GM23338 (cell line): ENCODE data around the gene ONECUT3. TPM values are rescaled to one million over a fixed set of nuclear protein-coding genes. Genes with fewer than 3 reads are reported as not detected.

Experiments used
- ATAC-seq: fragments of 200-7000 bp; cut with Tn5 transposase; 3 replicates; pipeline ENCODE4 v1.9.1; 2020
- DNase-seq: peaks from one replicate; pipeline ENCODE4 v3.0.0-alpha.2; 2015; ENCODE audit warnings: low spot score
- H2AFZ ChIP-seq: fragments of 200-600 bp; sonication (generic); 2 replicates; pipeline ENCODE4 v1.8.0; 2016; ENCODE audit warnings: antibody characterized with exemption, mild to moderate bottlenecking, moderate library complexity
- H3F3A ChIP-seq: fragments of 200-600 bp; sonication (generic); replicated peaks from 2 replicates; pipeline ENCODE4 v1.8.0; 2017; ENCODE audit warnings: antibody characterized with exemption, mixed run types, low read depth
- H3K27ac ChIP-seq: fragments of 200-600 bp; sonication (generic); 2 replicates; pipeline ENCODE4 v1.6.1; 2016; ENCODE audit warnings: low read depth
- H3K27me3 ChIP-seq: fragments of 200-600 bp; sonication (generic); 2 replicates; pipeline ENCODE4 v1.8.0; 2016; ENCODE audit warnings: mild to moderate bottlenecking, mixed run types, moderate library complexity; ENCODE audit not compliant: insufficient read depth
- H3K36me3 ChIP-seq: fragments of 200-600 bp; sonication (generic); 2 replicates; pipeline ENCODE4 v1.8.0; 2016; ENCODE audit warnings: mild to moderate bottlenecking; ENCODE audit not compliant: insufficient read depth
- H3K4me1 ChIP-seq: fragments of 200-600 bp; sonication (generic); 2 replicates; pipeline ENCODE4 v1.8.0; 2016; ENCODE audit warnings: mild to moderate bottlenecking, moderate library complexity; ENCODE audit not compliant: insufficient read depth
- H3K4me2 ChIP-seq: fragments of 200-600 bp; sonication (generic); 2 replicates; pipeline ENCODE4 v1.7.1; 2017; ENCODE audit warnings: mixed run types
- H3K4me3 ChIP-seq: fragments of 200-600 bp; sonication (generic); 2 replicates; pipeline ENCODE4 v1.6.1; 2016; ENCODE audit warnings: mixed run types
- H3K79me2 ChIP-seq: fragments of 200-600 bp; sonication (generic); replicated peaks from 2 replicates; pipeline ENCODE4 v1.8.0; 2017; ENCODE audit warnings: mild to moderate bottlenecking; ENCODE audit not compliant: insufficient read depth
- H3K9me2 ChIP-seq: fragments of 200-600 bp; sonication (generic); 2 replicates; pipeline ENCODE4 v1.8.0; 2017; ENCODE audit not compliant: insufficient read depth
- H4K20me1 ChIP-seq: fragments of 200-600 bp; sonication (generic); replicated peaks from 2 replicates; pipeline ENCODE4 v1.8.0; 2017; ENCODE audit warnings: mild to moderate bottlenecking; ENCODE audit not compliant: insufficient read depth
- H3K27ac Mint-ChIP-seq: 2 replicates; pipeline ENCODE4 v1.8.0; 2020; ENCODE audit warnings: inconsistent platforms, mild to moderate bottlenecking, moderate library complexity, mixed read lengths
- H3K27me3 Mint-ChIP-seq: 3 replicates; pipeline ENCODE4 v1.8.0; 2022; ENCODE audit warnings: low read depth, mild to moderate bottlenecking, moderate library complexity, mixed read lengths, inconsistent platforms; ENCODE audit not compliant: insufficient read depth, poor library complexity
- H3K36me3 Mint-ChIP-seq: 3 replicates; pipeline ENCODE4 v1.8.0; 2021; ENCODE audit warnings: low read depth, mild to moderate bottlenecking, inconsistent platforms, moderate library complexity, mixed read lengths
- H3K4me1 Mint-ChIP-seq: 3 replicates; pipeline ENCODE4 v1.8.0; 2020; ENCODE audit warnings: mild to moderate bottlenecking, inconsistent platforms, mixed read lengths
- H3K4me3 Mint-ChIP-seq: 3 replicates; pipeline ENCODE4 v1.8.0; 2021; ENCODE audit warnings: moderate library complexity, mild to moderate bottlenecking, inconsistent platforms, mixed read lengths
- H3K9me3 Mint-ChIP-seq: 3 replicates; pipeline ENCODE4 v1.8.0; 2020; ENCODE audit warnings: moderate library complexity, mild to moderate bottlenecking, inconsistent platforms, mixed read lengths
- CREB1 ChIP-seq: fragments of 250-450 bp; sonication (Bioruptor Pico); IDR thresholded peaks from 2 replicates; pipeline ENCODE4 v1.5.0; 2020; ENCODE audit warnings: low read depth, mild to moderate bottlenecking, moderate library complexity
- ETS1 ChIP-seq: IDR thresholded peaks from 2 replicates; pipeline ENCODE4 v1.6.1; 2016; ENCODE audit warnings: antibody characterized with exemption
- NANOG ChIP-seq: IDR thresholded peaks from 2 replicates; pipeline ENCODE4 v1.6.1; 2016; ENCODE audit warnings: antibody characterized with exemption, borderline replicate concordance
- POLR2AphosphoS5 ChIP-seq: IDR thresholded peaks from 2 replicates; pipeline ENCODE4 v1.6.1; 2016; ENCODE audit warnings: antibody characterized with exemption, low read depth
- STAT1 ChIP-seq: IDR thresholded peaks from one replicate; pipeline ENCODE4 v1.6.1; 2016; ENCODE audit warnings: antibody characterized with exemption; ENCODE audit not compliant: unreplicated experiment
- ZNF114 ChIP-seq: fragments of 250-450 bp; sonication (Bioruptor Pico); IDR thresholded peaks from 2 replicates; pipeline ENCODE4 v1.5.0; 2020; ENCODE audit warnings: mild to moderate bottlenecking, moderate library complexity
- polyA plus RNA-seq: library from polyadenylated mRNA; unstranded; fragments of >200 nt; fragmentation: Nextera tagmentation; extraction: Ambion mirVana; gene quantifications from 2 replicates; pipeline ENCODE4 v1.2.1, GENCODE V29; 2016
- total RNA-seq: library from RNA; depleted of rRNA; stranded (reverse); fragments of >200 nt; shearing (Covaris generic); gene quantifications from 2 replicates; pipeline ENCODE4 v1.2.3, GENCODE V29; 2014
- TF ChIP-seq, protein P1 (sequence below): fragments of 250-450 bp; sonication (Bioruptor Pico); IDR thresholded peaks from 2 replicates; pipeline ENCODE4 v1.5.0; 2020; ENCODE audit warnings: mild to moderate bottlenecking, moderate library complexity
- TF ChIP-seq, protein P2 (sequence below), 2 experiments: fragments of 200-600 bp in 1 of 2; sonication (generic) in 1 of 2; conservative IDR thresholded peaks; 2 replicates each; pipeline versions ENCODE4 v1.5.1 to v1.6.1; 2016 to 2017; ENCODE audit warnings: antibody characterized with exemption in 2 of 2, low read depth in 2 of 2, mild to moderate bottlenecking in 2 of 2, moderate library complexity in 1 of 2

Gene ONECUT3
- total and polyA plus RNA-seq, 2 experiments from 2014 or later, result not detected

- TF ChIP-seq, protein P1, sequence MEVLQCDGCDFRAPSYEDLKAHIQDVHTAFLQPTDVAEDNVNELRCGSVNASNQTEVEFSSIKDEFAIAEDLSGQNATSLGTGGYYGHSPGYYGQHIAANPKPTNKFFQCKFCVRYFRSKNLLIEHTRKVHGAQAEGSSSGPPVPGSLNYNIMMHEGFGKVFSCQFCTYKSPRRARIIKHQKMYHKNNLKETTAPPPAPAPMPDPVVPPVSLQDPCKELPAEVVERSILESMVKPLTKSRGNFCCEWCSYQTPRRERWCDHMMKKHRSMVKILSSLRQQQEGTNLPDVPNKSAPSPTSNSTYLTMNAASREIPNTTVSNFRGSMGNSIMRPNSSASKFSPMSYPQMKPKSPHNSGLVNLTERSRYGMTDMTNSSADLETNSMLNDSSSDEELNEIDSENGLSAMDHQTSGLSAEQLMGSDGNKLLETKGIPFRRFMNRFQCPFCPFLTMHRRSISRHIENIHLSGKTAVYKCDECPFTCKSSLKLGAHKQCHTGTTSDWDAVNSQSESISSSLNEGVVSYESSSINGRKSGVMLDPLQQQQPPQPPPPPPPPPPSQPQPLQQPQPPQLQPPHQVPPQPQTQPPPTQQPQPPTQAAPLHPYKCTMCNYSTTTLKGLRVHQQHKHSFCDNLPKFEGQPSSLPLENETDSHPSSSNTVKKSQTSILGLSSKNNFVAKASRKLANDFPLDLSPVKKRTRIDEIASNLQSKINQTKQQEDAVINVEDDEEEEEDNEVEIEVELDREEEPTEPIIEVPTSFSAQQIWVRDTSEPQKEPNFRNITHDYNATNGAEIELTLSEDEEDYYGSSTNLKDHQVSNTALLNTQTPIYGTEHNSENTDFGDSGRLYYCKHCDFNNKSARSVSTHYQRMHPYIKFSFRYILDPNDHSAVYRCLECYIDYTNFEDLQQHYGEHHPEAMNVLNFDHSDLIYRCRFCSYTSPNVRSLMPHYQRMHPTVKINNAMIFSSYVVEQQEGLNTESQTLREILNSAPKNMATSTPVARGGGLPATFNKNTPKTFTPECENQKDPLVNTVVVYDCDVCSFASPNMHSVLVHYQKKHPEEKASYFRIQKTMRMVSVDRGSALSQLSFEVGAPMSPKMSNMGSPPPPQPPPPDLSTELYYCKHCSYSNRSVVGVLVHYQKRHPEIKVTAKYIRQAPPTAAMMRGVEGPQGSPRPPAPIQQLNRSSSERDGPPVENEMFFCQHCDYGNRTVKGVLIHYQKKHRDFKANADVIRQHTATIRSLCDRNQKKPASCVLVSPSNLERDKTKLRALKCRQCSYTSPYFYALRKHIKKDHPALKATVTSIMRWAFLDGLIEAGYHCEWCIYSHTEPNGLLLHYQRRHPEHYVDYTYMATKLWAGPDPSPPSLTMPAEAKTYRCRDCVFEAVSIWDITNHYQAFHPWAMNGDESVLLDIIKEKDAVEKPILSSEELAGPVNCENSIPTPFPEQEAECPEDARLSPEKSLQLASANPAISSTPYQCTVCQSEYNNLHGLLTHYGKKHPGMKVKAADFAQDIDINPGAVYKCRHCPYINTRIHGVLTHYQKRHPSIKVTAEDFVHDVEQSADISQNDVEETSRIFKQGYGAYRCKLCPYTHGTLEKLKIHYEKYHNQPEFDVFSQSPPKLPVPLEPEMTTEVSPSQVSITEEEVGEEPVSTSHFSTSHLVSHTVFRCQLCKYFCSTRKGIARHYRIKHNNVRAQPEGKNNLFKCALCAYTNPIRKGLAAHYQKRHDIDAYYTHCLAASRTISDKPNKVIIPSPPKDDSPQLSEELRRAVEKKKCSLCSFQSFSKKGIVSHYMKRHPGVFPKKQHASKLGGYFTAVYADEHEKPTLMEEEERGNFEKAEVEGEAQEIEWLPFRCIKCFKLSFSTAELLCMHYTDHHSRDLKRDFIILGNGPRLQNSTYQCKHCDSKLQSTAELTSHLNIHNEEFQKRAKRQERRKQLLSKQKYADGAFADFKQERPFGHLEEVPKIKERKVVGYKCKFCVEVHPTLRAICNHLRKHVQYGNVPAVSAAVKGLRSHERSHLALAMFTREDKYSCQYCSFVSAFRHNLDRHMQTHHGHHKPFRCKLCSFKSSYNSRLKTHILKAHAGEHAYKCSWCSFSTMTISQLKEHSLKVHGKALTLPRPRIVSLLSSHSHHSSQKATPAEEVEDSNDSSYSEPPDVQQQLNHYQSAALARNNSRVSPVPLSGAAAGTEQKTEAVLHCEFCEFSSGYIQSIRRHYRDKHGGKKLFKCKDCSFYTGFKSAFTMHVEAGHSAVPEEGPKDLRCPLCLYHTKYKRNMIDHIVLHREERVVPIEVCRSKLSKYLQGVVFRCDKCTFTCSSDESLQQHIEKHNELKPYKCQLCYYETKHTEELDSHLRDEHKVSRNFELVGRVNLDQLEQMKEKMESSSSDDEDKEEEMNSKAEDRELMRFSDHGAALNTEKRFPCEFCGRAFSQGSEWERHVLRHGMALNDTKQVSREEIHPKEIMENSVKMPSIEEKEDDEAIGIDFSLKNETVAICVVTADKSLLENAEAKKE (CRISPR knock-in tag), result no peak
- TF ChIP-seq STAT1 (no peak), ETS1 (no peak), POLR2AphosphoS5 (no peak), ZNF114 (CRISPR knock-in tag) (no peak)
These were observed 5.8 kb upstream of the ONECUT3 start (continued) for GRCh38 chr19:1747285-1748114.

- H3F3A ChIP-seq, result peaks cover 17% of the 10 kb centered on the region; the same call in 1 of the 2 replicates
- peak overlapping the region; percentile 80 for H3K4me2 ChIP-seq
- H3K27ac ChIP-seq, result no peak overlapping the region
- Mint-ChIP-seq H3K4me1 (peaks cover 11% of the 10 kb centered on the region), H3K36me3 (no peaks in the 10 kb centered on the region), H3K9me3 (no peaks in the 10 kb centered on the region), H3K27me3 (peaks cover 90% of the 10 kb centered on the region), H3K4me3 (peak overlapping the region; percentile 71), H3K27ac (no peak overlapping the region)
- peak overlapping the region; percentile 81; the same call in 1 of the 2 replicates for H2AFZ ChIP-seq
- peaks cover 29% of the 10 kb centered on the region; the same call in 1 of the 2 replicates for H3K4me1 ChIP-seq
- H3K27me3 ChIP-seq, result peaks cover 97% of the 10 kb centered on the region
- H3K36me3 ChIP-seq, result no peaks in the 10 kb centered on the region
- no peaks in the 10 kb centered on the region for H3K79me2 ChIP-seq
- peak; percentile 30 for ATAC-seq
- H3K4me3 ChIP-seq, result peak overlapping the region; percentile 55
- peak; percentile 74 for DNase-seq
- no peaks in the 10 kb centered on the region for H3K9me2 ChIP-seq
- peaks cover 11% of the 10 kb centered on the region; the same call in 1 of the 2 replicates for H4K20me1 ChIP-seq
- TF ChIP-seq NANOG (no peak), CREB1 (no peak)
- TF ChIP-seq, protein P2, sequence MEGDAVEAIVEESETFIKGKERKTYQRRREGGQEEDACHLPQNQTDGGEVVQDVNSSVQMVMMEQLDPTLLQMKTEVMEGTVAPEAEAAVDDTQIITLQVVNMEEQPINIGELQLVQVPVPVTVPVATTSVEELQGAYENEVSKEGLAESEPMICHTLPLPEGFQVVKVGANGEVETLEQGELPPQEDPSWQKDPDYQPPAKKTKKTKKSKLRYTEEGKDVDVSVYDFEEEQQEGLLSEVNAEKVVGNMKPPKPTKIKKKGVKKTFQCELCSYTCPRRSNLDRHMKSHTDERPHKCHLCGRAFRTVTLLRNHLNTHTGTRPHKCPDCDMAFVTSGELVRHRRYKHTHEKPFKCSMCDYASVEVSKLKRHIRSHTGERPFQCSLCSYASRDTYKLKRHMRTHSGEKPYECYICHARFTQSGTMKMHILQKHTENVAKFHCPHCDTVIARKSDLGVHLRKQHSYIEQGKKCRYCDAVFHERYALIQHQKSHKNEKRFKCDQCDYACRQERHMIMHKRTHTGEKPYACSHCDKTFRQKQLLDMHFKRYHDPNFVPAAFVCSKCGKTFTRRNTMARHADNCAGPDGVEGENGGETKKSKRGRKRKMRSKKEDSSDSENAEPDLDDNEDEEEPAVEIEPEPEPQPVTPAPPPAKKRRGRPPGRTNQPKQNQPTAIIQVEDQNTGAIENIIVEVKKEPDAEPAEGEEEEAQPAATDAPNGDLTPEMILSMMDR (conservative IDR thresholded peaks at IDR 0.05; ENCODE audit: low read depth in 2 of 2), result no peak
These were observed 5.0 kb upstream of the ONECUT3 start for GRCh38 chr19:1748115-1748872.
